HepG2 (cell line): ENCODE results near the gene WSB2. TPM values are rescaled to one million over a fixed set of nuclear protein-coding genes. Genes with fewer than 3 reads are reported as not detected.

Experiments used
- ARID4A ChIP-seq: sonication (generic); formaldehyde crosslinking; IDR thresholded peaks from 2 replicates; pipeline ENCODE4 v1.5.0; 2020; ENCODE audit warnings: mild to moderate bottlenecking, missing genetic modification reagents, borderline replicate concordance
- FOSL1 ChIP-seq: sonication (generic); formaldehyde crosslinking; IDR thresholded peaks from 2 replicates; pipeline ENCODE4 v1.9.0; 2021; ENCODE audit warnings: missing genetic modification reagents, borderline replicate concordance
- HNRNPK ChIP-seq: fragments of 200-400 bp; formaldehyde crosslinking; IDR thresholded peaks from 2 replicates; pipeline ENCODE4 v1.6.1; 2018; ENCODE audit warnings: low read length, low read depth, moderate library complexity, mild to moderate bottlenecking; ENCODE audit not compliant: poor library complexity, severe bottlenecking
- JDP2 ChIP-seq: sonication (generic); formaldehyde crosslinking; IDR thresholded peaks from 2 replicates; pipeline ENCODE4 v1.8.1; 2022; ENCODE audit warnings: missing genetic modification reagents, borderline replicate concordance
- KDM2A ChIP-seq: sonication (generic); formaldehyde crosslinking; IDR thresholded peaks from 2 replicates; pipeline ENCODE4 v1.4.0; 2020; ENCODE audit warnings: low read depth, missing genetic modification reagents, borderline replicate concordance
- KDM3A ChIP-seq: IDR thresholded peaks from 2 replicates; pipeline ENCODE4 v1.6.1; 2018; ENCODE audit warnings: low read depth, missing compliant biosample characterization
- TARDBP ChIP-seq: sonication (generic); formaldehyde crosslinking; IDR thresholded peaks from 2 replicates; pipeline ENCODE4 v1.8.0; 2022; ENCODE audit warnings: mild to moderate bottlenecking, missing genetic modification reagents
- ZBTB10 ChIP-seq: sonication (generic); formaldehyde crosslinking; IDR thresholded peaks from 2 replicates; pipeline ENCODE4 v1.4.0; 2020; ENCODE audit warnings: missing genetic modification reagents, borderline replicate concordance
- ZNF263 ChIP-seq: sonication (generic); formaldehyde crosslinking; IDR thresholded peaks from 2 replicates; pipeline ENCODE4 v1.4.0; 2020; ENCODE audit warnings: missing genetic modification reagents
- ZNF510 ChIP-seq: sonication (generic); formaldehyde crosslinking; IDR thresholded peaks from 2 replicates; pipeline ENCODE4 v1.4.0; 2020; ENCODE audit warnings: low read depth, mild to moderate bottlenecking, missing genetic modification reagents
- ZNF574 ChIP-seq: sonication (generic); formaldehyde crosslinking; IDR thresholded peaks from 2 replicates; pipeline ENCODE4 v1.4.0; 2020; ENCODE audit warnings: missing genetic modification reagents
- ZNF780A ChIP-seq: sonication (generic); formaldehyde crosslinking; IDR thresholded peaks from 2 replicates; pipeline ENCODE4 v1.8.0; 2022; ENCODE audit warnings: mild to moderate bottlenecking, missing genetic modification reagents, moderate library complexity
- polyA plus RNA-seq, 8 experiments: library from polyadenylated mRNA; depleted of rRNA in 3 of 8; stranded (reverse) in 7 of 8; unstranded in 1 of 8; fragments of >200 nt; fragmentation: Illumina TruSeq in 4 of 8; extraction: Trizol in 4 of 8; gene quantifications; 2 replicates each; pipeline versions ENCODE4 v1.2.1 to v1.2.3, GENCODE V29; 2011 to 2016; ENCODE audit warnings: low read depth in 4 of 8, missing spikeins in 1 of 8, mixed read lengths in 1 of 8; ENCODE audit not compliant: insufficient read depth in 1 of 8
- total RNA-seq, 5 experiments: library from RNA; depleted of rRNA; stranded (reverse); fragments of >200 nt; fragmentation: Illumina TruSeq; extraction: Trizol; gene quantifications; 2 replicates each; pipeline ENCODE4 v1.2.3, GENCODE V29; 2016; ENCODE audit warnings: low read depth in 1 of 5
- TF ChIP-seq, protein P1 (sequence below): sonication (generic); formaldehyde crosslinking; IDR thresholded peaks from 2 replicates; pipeline ENCODE4 v1.4.0; 2020; ENCODE audit warnings: mild to moderate bottlenecking, missing genetic modification reagents, borderline replicate concordance
- TF ChIP-seq, protein P2 (sequence below): sonication (generic); IDR thresholded peaks from 2 replicates; pipeline ENCODE4 v1.6.1; 2016; ENCODE audit warnings: low read depth, borderline replicate concordance

The WSB2 gene
- total and polyA plus RNA-seq, 2 of the 13 experiments (the other 11 are each of a cell fraction or from before 2014, with no cell fraction given) = 31.0 to 82.8 TPM

GRCh38 chr12:118061873-118062843 lies 1.2 kb upstream of the WSB2 start (continued):
- 0 out of 2 replicates have a peak, but pooled peaks have one; percentile 44 for TF ChIP-seq ZBTB10 (CRISPR knock-in tag)
- TF ChIP-seq KDM3A (CRISPR knock-in tag) = no peak
- TF ChIP-seq FOSL1 (CRISPR knock-in tag) = no peak
- TF ChIP-seq ZNF263 (CRISPR knock-in tag) = no peak
- TF ChIP-seq, protein P1, sequence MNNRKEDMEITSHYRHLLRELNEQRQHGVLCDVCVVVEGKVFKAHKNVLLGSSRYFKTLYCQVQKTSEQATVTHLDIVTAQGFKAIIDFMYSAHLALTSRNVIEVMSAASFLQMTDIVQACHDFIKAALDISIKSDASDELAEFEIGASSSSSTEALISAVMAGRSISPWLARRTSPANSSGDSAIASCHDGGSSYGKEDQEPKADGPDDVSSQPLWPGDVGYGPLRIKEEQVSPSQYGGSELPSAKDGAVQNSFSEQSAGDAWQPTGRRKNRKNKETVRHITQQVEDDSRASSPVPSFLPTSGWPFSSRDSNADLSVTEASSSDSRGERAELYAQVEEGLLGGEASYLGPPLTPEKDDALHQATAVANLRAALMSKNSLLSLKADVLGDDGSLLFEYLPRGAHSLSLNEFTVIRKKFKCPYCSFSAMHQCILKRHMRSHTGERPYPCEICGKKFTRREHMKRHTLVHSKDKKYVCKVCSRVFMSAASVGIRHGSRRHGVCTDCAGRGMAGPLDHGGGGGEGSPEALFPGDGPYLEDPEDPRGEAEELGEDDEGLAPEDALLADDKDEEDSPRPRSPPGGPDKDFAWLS (CRISPR knock-in tag) = no peak
- no peak for TF ChIP-seq ZNF780A (CRISPR knock-in tag)
- no peak for TF ChIP-seq ZNF510 (CRISPR knock-in tag)
- 0 out of 2 replicates have a peak, but pooled peaks have one; percentile 25 for TF ChIP-seq ARID4A (CRISPR knock-in tag)
- peak; percentile 46; the same call in 1 of the 2 replicates for TF ChIP-seq TARDBP
- TF ChIP-seq KDM2A (CRISPR knock-in tag) = peak; percentile 45; the same call in 1 of the 2 replicates
- TF ChIP-seq, protein P2, sequence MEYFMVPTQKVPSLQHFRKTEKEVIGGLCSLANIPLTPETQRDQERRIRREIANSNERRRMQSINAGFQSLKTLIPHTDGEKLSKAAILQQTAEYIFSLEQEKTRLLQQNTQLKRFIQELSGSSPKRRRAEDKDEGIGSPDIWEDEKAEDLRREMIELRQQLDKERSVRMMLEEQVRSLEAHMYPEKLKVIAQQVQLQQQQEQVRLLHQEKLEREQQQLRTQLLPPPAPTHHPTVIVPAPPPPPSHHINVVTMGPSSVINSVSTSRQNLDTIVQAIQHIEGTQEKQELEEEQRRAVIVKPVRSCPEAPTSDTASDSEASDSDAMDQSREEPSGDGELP = no peak
- TF ChIP-seq HNRNPK = peak; percentile 38
- peak; percentile 44; the same call in 1 of the 2 replicates for TF ChIP-seq ZNF574 (CRISPR knock-in tag)
- TF ChIP-seq JDP2 (CRISPR knock-in tag) = no peak
